Stimulated activated CD4-positive, alpha-beta T cell treated with anti-CD3 and anti-CD28 coated beads, Interleukin-15, amount 100 ng/mL, for 48 hours (primary cell): ENCODE measurements around the gene C11orf16.
A peak's percentile ranks its signal among the peaks of the same experiment; 100 is the strongest.
"Not testable (repeated sequence)": the region's sequence is repeated elsewhere in the genome, so short reads cannot be mapped to it uniquely, and the experiment has no call there.

Experiments
- DNase-seq, 2 donors: peaks; one replicate each; pipeline ENCODE4 v3.0.0-alpha.2; 2020; ENCODE audit warnings: low read depth in 2 of 2

C11orf16 gene

GRCh38 chr11:8937159-8937558, 4.4 kb upstream of the C11orf16 start:
- DNase-seq: no peak

- not testable (repeated sequence) for DNase-seq
Measured at GRCh38 chr11:8935789-8936188, 3.0 kb upstream of the C11orf16 start.

- DNase-seq: no peak
Measured at GRCh38 chr11:8934742-8935488, 2.2 kb upstream of the C11orf16 start.

- DNase-seq: no peak
Measured at GRCh38 chr11:8933931-8934330, 1.2 kb upstream of the C11orf16 start.

- DNase-seq: no peak
Measured at GRCh38 chr11:8930456-8931175, 2.1 kb downstream of the C11orf16 start.

GRCh38 chr11:8928981-8929615, 3.6 kb downstream of the C11orf16 start:
- no peak for DNase-seq

- DNase-seq: no peak
Measured at GRCh38 chr11:8928205-8928604, 4.5 kb downstream of the C11orf16 start.

- no peak for DNase-seq
Measured at GRCh38 chr11:8927233-8927632, 5.5 kb downstream of the C11orf16 start.

- DNase-seq: no peak
Measured at GRCh38 chr11:8926236-8926635, 6.5 kb downstream of the C11orf16 start.

GRCh38 chr11:8925711-8926110, 7.0 kb downstream of the C11orf16 start:
- DNase-seq: no peak

- no peak for DNase-seq
Measured at GRCh38 chr11:8922691-8923090, 10.1 kb downstream of the C11orf16 start.

- no peak for DNase-seq
Measured at GRCh38 chr11:8917157-8917825, 15.5 kb downstream of the C11orf16 start.

GRCh38 chr11:8914661-8915018, 18.1 kb downstream of the C11orf16 start:
- no peak for DNase-seq

GRCh38 chr11:8913961-8914660, 18.6 kb downstream of the C11orf16 start:
- DNase-seq: peak in 1 of 2 donors; percentile 6

GRCh38 chr11:8911029-8911823, 21.5 kb downstream of the C11orf16 start, which contains the start of gene AKIP1:
Gene AKIP1, plus strand, starts transcription at chr11:8911189. Its CDS starts 261 bp downstream, at chr11:8911450.
- DNase-seq: peak; percentile 78 to 80

GRCh38 chr11:8910649-8911026, 22.1 kb downstream of the C11orf16 start:
- DNase-seq: no peak

- no peak for DNase-seq
Measured at GRCh38 chr11:8908099-8908498, 24.6 kb downstream of the C11orf16 start.

GRCh38 chr11:8907116-8907515, 25.6 kb downstream of the C11orf16 start:
- DNase-seq: no peak

GRCh38 chr11:8905528-8906165, 27.1 kb downstream of the C11orf16 start:
- no peak for DNase-seq

- DNase-seq: no peak
Measured at GRCh38 chr11:8899119-8899753, 33.5 kb downstream of the C11orf16 start.
